ENCODE measurements around the gene FGF22. TPM values are rescaled to one million over a fixed set of nuclear protein-coding genes. Genes with fewer than 3 reads are reported as not detected.

Gene FGF22
- polyA plus RNA-seq, 2 of the 4 experiments (the other 2 are of a cell fraction) = 0.13 to 1.0 TPM

GRCh38 chr19:674282-675151, 34.8 kb downstream of the FGF22 start:
- peak overlapping the region; percentile 99 for H3K27ac ChIP-seq
- POLR2A ChIA-PET = no interaction called here
- no peak overlapping the region for H3K4me3 ChIP-seq
- 88% methylated on average over 16 of the region's 38 CpGs for WGBS (ENCODE audit: missing lambda C conversion rate)
- no peaks in the 10 kb centered on the region for H3K9me3 ChIP-seq
- H3K4me1 ChIP-seq = peaks cover 21% of the 10 kb centered on the region
- no peak for TF ChIP-seq HOXB5 (CRISPR knock-in tag; IDR thresholded peaks at IDR 0.05)
- TF ChIP-seq ZNF302 (CRISPR knock-in tag; IDR thresholded peaks at IDR 0.05) = no peak
- no peak for TF ChIP-seq EP300 (IDR thresholded peaks at IDR 0.05)
- TF ChIP-seq MYC (IDR thresholded peaks at IDR 0.05; ENCODE audit: borderline replicate concordance, low read length) = no peak
- TF ChIP-seq TP53 (CRISPR knock-in tag; IDR thresholded peaks at IDR 0.05) = no peak
- no peak for TF ChIP-seq FOSB (CRISPR knock-in tag; IDR thresholded peaks at IDR 0.05)
- TF ChIP-seq POLR2AphosphoS2 (conservative IDR thresholded peaks at IDR 0.05; ENCODE audit: low read length) = no peak
- no peak for TF ChIP-seq POLR2A (IDR thresholded peaks at IDR 0.05; ENCODE audit: low read length)
- no peak for TF ChIP-seq USF2 (IDR thresholded peaks at IDR 0.05)
- TF ChIP-seq, protein P1, sequence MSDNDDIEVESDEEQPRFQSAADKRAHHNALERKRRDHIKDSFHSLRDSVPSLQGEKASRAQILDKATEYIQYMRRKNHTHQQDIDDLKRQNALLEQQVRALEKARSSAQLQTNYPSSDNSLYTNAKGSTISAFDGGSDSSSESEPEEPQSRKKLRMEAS (IDR thresholded peaks at IDR 0.05) = no peak
- no peak for TF ChIP-seq ZC3H11A (IDR thresholded peaks at IDR 0.05)
- TF ChIP-seq CBX8 (IDR thresholded peaks at IDR 0.05) = no peak
- TF ChIP-seq RAD21 (conservative IDR thresholded peaks at IDR 0.05 in 1 of 2, IDR thresholded peaks at IDR 0.05 in 1 of 2) = no peak
- no peak for TF ChIP-seq EHMT2 (IDR thresholded peaks at IDR 0.05; ENCODE audit: low read depth)
- TF ChIP-seq JUN (IDR thresholded peaks at IDR 0.05) = no peak
- TF ChIP-seq KDM1A (IDR thresholded peaks at IDR 0.05; ENCODE audit: low read depth) = no peak
- TF ChIP-seq CEBPB (IDR thresholded peaks at IDR 0.05) = no peak
- TF ChIP-seq BHLHE40 (IDR thresholded peaks at IDR 0.05; ENCODE audit: low read depth, low read length) = no peak
- no peak for TF ChIP-seq HDAC2 (IDR thresholded peaks at IDR 0.05)
- no peak for TF ChIP-seq EHF (CRISPR knock-in tag; IDR thresholded peaks at IDR 0.05)
- DNase-seq (ENCODE audit: low read depth in 1 of 2, low spot score in 1 of 2) (no peak), FAIRE-seq (no peak), ATAC-seq (no peak)
- CTCF ChIA-PET = interaction anchor here (0.6 to 1.8 kb wide), 4 partner anchors 8 to 67 kb away, joined by 3 to 7 read pairs (median 5); no protein-coding TSS in a partner anchor
- H3K4me2 ChIP-seq = peak overlapping the region; percentile 77; the same call in 1 of the 3 replicates

GRCh38 chr19:676007-676338, 36.3 kb downstream of the FGF22 start:
- FAIRE-seq (no peak), ATAC-seq (no peak), DNase-seq (ENCODE audit: low read depth in 1 of 2, low spot score in 1 of 2) (no peak)
- WGBS (ENCODE audit: missing lambda C conversion rate) = 2% methylated on average over 7 of the region's 31 CpGs
- peaks cover 22% of the 10 kb centered on the region for H3K4me1 ChIP-seq
- peak overlapping the region; percentile 77 for H3K4me2 ChIP-seq
- H3K9me3 ChIP-seq = no peaks in the 10 kb centered on the region
- ChIA-PET POLR2A (interaction anchor here (0.7 to 2.8 kb wide), 4 partner anchors 13 to 104 kb away, joined by 3 to 26 read pairs (median 9); partner anchors contain the start of gene RNF126), CTCF (interaction anchor here (0.6 to 1.8 kb wide), 4 partner anchors 34 to 65 kb away, joined by 3 to 7 read pairs (median 4); no protein-coding TSS in a partner anchor)
- H3K4me3 ChIP-seq = peak overlapping the region; percentile 64
- H3K27ac ChIP-seq = peak overlapping the region; percentile 99
- TF ChIP-seq MYC (IDR thresholded peaks at IDR 0.05; ENCODE audit: borderline replicate concordance, low read length) (no peak), RARB (CRISPR knock-in tag; IDR thresholded peaks at IDR 0.05) (no peak), CHD4 (IDR thresholded peaks at IDR 0.05; ENCODE audit: borderline replicate concordance) (no peak), POLR2AphosphoS2 (conservative IDR thresholded peaks at IDR 0.05; ENCODE audit: low read length) (no peak), HOXB5 (CRISPR knock-in tag; IDR thresholded peaks at IDR 0.05) (no peak), MAZ (IDR thresholded peaks at IDR 0.05; ENCODE audit: borderline replicate concordance, low read depth, low read length) (no peak), RCOR1 (IDR thresholded peaks at IDR 0.05; ENCODE audit: low read depth, low read length) (no peak), PHF8 (IDR thresholded peaks at IDR 0.05; ENCODE audit: borderline replicate concordance, low read depth) (no peak), TP53 (CRISPR knock-in tag; IDR thresholded peaks at IDR 0.05) (no peak), FOSB (CRISPR knock-in tag; IDR thresholded peaks at IDR 0.05) (no peak), HMGXB4 (CRISPR knock-in tag; IDR thresholded peaks at IDR 0.05; ENCODE audit: borderline replicate concordance) (no peak), CBX2 (IDR thresholded peaks at IDR 0.05; ENCODE audit: borderline replicate concordance, low read depth) (no peak), KDM5A (IDR thresholded peaks at IDR 0.05) (no peak), RAD21 (conservative IDR thresholded peaks at IDR 0.05 in 1 of 2, IDR thresholded peaks at IDR 0.05 in 1 of 2) (no peak), FOSL2 (IDR thresholded peaks at IDR 0.05) (no peak), FOSL2 (CRISPR knock-in tag; IDR thresholded peaks at IDR 0.05) (no peak)
- TF ChIP-seq, protein P2, sequence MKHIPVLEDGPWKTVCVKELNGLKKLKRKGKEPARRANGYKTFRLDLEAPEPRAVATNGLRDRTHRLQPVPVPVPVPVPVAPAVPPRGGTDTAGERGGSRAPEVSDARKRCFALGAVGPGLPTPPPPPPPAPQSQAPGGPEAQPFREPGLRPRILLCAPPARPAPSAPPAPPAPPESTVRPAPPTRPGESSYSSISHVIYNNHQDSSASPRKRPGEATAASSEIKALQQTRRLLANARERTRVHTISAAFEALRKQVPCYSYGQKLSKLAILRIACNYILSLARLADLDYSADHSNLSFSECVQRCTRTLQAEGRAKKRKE (CRISPR knock-in tag; IDR thresholded peaks at IDR 0.05; ENCODE audit: low read depth) = no peak
- TF ChIP-seq, protein P3, sequence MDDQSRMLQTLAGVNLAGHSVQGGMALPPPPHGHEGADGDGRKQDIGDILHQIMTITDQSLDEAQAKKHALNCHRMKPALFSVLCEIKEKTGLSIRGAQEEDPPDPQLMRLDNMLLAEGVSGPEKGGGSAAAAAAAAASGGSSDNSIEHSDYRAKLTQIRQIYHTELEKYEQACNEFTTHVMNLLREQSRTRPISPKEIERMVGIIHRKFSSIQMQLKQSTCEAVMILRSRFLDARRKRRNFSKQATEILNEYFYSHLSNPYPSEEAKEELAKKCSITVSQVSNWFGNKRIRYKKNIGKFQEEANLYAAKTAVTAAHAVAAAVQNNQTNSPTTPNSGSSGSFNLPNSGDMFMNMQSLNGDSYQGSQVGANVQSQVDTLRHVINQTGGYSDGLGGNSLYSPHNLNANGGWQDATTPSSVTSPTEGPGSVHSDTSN (IDR thresholded peaks at IDR 0.05) = no peak
